WTC11 (cell line): ENCODE measurements around the gene EGFL8. TPM values are rescaled to one million over a fixed set of nuclear protein-coding genes. Genes with fewer than 3 reads are reported as not detected.

Experiments used
- ATAC-seq: fragments of 200-7000 bp; cut with Tn5 transposase; 2 replicates; pipeline ENCODE4 v1.10.0; 2021; ENCODE audit warnings: mild to moderate bottlenecking, moderate library complexity
- CTCF ChIA-PET: fragments of 300-600 bp; sonication (Branson Sonifier 250); formaldehyde crosslinking; loops from one replicate; lab custom pipeline; 2021; ENCODE audit warnings: antibody characterized with exemption; lab: Charles Lee
- POLR2A ChIA-PET: fragments of 350-600 bp; sonication (Branson Sonifier 250); formaldehyde crosslinking; loops from one replicate; lab custom pipeline; 2021; ENCODE audit warnings: antibody characterized with exemption; lab: Charles Lee
- DNase-seq: peaks from one replicate; pipeline ENCODE4 v3.0.0; 2021; ENCODE audit warnings: low spot score
- H3K27ac Mint-ChIP-seq: 2 replicates; pipeline ENCODE4 v1.8.0; 2021; ENCODE audit warnings: mixed read lengths
- H3K27me3 Mint-ChIP-seq: 2 replicates; pipeline ENCODE4 v1.8.0; 2021; ENCODE audit warnings: low read depth, mild to moderate bottlenecking, moderate library complexity, mixed read lengths
- H3K36me3 Mint-ChIP-seq: 2 replicates; pipeline ENCODE4 v1.8.0; 2021; ENCODE audit warnings: mixed read lengths
- H3K4me1 Mint-ChIP-seq: 2 replicates; pipeline ENCODE4 v1.8.0; 2022; ENCODE audit warnings: mixed read lengths
- H3K4me3 Mint-ChIP-seq: 2 replicates; pipeline ENCODE4 v1.8.0; 2021; ENCODE audit warnings: mild to moderate bottlenecking, moderate library complexity, mixed read lengths
- H3K9me3 Mint-ChIP-seq: 2 replicates; pipeline ENCODE4 v1.8.0; 2021; ENCODE audit warnings: mixed read lengths
- ETV6 ChIP-seq: sonication (generic); formaldehyde crosslinking; IDR thresholded peaks from 2 replicates; pipeline ENCODE4 v1.8.1; 2022; ENCODE audit warnings: mild to moderate bottlenecking, missing genetic modification reagents
- FOXK1 ChIP-seq: sonication (generic); formaldehyde crosslinking; IDR thresholded peaks from 2 replicates; pipeline ENCODE4 v1.8.0; 2022; ENCODE audit warnings: mild to moderate bottlenecking, moderate library complexity, missing genetic modification reagents
- IRF2 ChIP-seq: sonication (generic); formaldehyde crosslinking; IDR thresholded peaks from 2 replicates; pipeline ENCODE4 v1.8.0; 2022; ENCODE audit warnings: low read depth, missing genetic modification reagents, borderline replicate concordance
- JAZF1 ChIP-seq: fragments of 250-450 bp; sonication (Bioruptor Pico); IDR thresholded peaks from 2 replicates; pipeline ENCODE4 v1.9.0; 2021; ENCODE audit warnings: moderate library complexity, mild to moderate bottlenecking, inconsistent platforms
- NFYB ChIP-seq: sonication (generic); formaldehyde crosslinking; conservative IDR thresholded peaks from 2 replicates; pipeline ENCODE4 v1.8.0; 2022; ENCODE audit warnings: low read depth, missing genetic modification reagents
- PRRX2 ChIP-seq: fragments of 250-450 bp; sonication (Bioruptor Pico); IDR thresholded peaks from 2 replicates; pipeline ENCODE4 v1.8.0; 2021; ENCODE audit warnings: mild to moderate bottlenecking
- SMAD3 ChIP-seq: sonication (generic); formaldehyde crosslinking; IDR thresholded peaks from 2 replicates; pipeline ENCODE4 v1.8.0; 2022; ENCODE audit warnings: missing genetic modification reagents, mild to moderate bottlenecking, borderline replicate concordance
- SMAD4 ChIP-seq: sonication (generic); formaldehyde crosslinking; IDR thresholded peaks from 2 replicates; pipeline ENCODE4 v1.8.0; 2022; ENCODE audit warnings: mild to moderate bottlenecking, missing genetic modification reagents
- TEAD1 ChIP-seq: sonication (generic); formaldehyde crosslinking; IDR thresholded peaks from 2 replicates; pipeline ENCODE4 v1.8.0; 2022; ENCODE audit warnings: mild to moderate bottlenecking, missing genetic modification reagents
- TEAD4 ChIP-seq: sonication (generic); formaldehyde crosslinking; IDR thresholded peaks from 2 replicates; pipeline ENCODE4 v1.8.0; 2022; ENCODE audit warnings: mild to moderate bottlenecking, missing genetic modification reagents
- ZNF121 ChIP-seq: sonication (generic); formaldehyde crosslinking; IDR thresholded peaks from 2 replicates; pipeline ENCODE4 v1.8.0; 2023; ENCODE audit warnings: missing genetic modification reagents
- ZNF138 ChIP-seq: sonication (generic); formaldehyde crosslinking; conservative IDR thresholded peaks from 2 replicates; pipeline ENCODE4 v1.8.1; 2022; ENCODE audit warnings: mild to moderate bottlenecking, moderate library complexity, missing genetic modification reagents
- ZNF423 ChIP-seq: fragments of 250-450 bp; sonication (Bioruptor Pico); IDR thresholded peaks from 2 replicates; pipeline ENCODE4 v2.1.2; 2022; ENCODE audit warnings: mild to moderate bottlenecking, moderate library complexity
- total RNA-seq: library from RNA; stranded (reverse); gene quantifications from 3 replicates; pipeline ENCODE4 v1.2.3, GENCODE V29; 2021
- TF ChIP-seq, protein P1 (sequence below): sonication (generic); formaldehyde crosslinking; conservative IDR thresholded peaks from 2 replicates; pipeline ENCODE4 v1.8.1; 2022; ENCODE audit warnings: mild to moderate bottlenecking, missing genetic modification reagents
- TF ChIP-seq, protein P2 (sequence below): sonication (generic); formaldehyde crosslinking; IDR thresholded peaks from 2 replicates; pipeline ENCODE4 v1.8.0; 2022; ENCODE audit warnings: mild to moderate bottlenecking, missing genetic modification reagents
- TF ChIP-seq, protein P3 (sequence below): sonication (generic); formaldehyde crosslinking; IDR thresholded peaks from 2 replicates; pipeline ENCODE4 v1.8.1; 2023; ENCODE audit warnings: mild to moderate bottlenecking, missing genetic modification reagents, moderate library complexity
- TF ChIP-seq, protein P4 (sequence below): sonication (generic); formaldehyde crosslinking; IDR thresholded peaks from 2 replicates; pipeline ENCODE4 v1.8.1; 2022; ENCODE audit warnings: low read depth, missing genetic modification reagents, borderline replicate concordance
- TF ChIP-seq, protein P5 (sequence below): fragments of 250-450 bp; sonication (Bioruptor Pico); IDR thresholded peaks from 2 replicates; pipeline ENCODE4 v1.8.0; 2021; ENCODE audit warnings: mild to moderate bottlenecking
- TF ChIP-seq, protein P6 (sequence below): sonication (generic); formaldehyde crosslinking; IDR thresholded peaks from 2 replicates; pipeline ENCODE4 v1.8.1; 2022; ENCODE audit warnings: missing genetic modification reagents, borderline replicate concordance
- TF ChIP-seq, protein P7 (sequence below): sonication (generic); formaldehyde crosslinking; conservative IDR thresholded peaks from 2 replicates; pipeline ENCODE4 v1.8.1; 2023; ENCODE audit warnings: mild to moderate bottlenecking, low read depth, missing genetic modification reagents, moderate library complexity
- TF ChIP-seq, protein P8 (sequence below): sonication (generic); formaldehyde crosslinking; IDR thresholded peaks from 2 replicates; pipeline ENCODE4 v1.8.0; 2022; ENCODE audit warnings: mild to moderate bottlenecking, missing genetic modification reagents
- TF ChIP-seq, protein P9 (sequence below): sonication (generic); formaldehyde crosslinking; IDR thresholded peaks from 2 replicates; pipeline ENCODE4 v1.8.0; 2023; ENCODE audit warnings: missing genetic modification reagents
- TF ChIP-seq, protein P10 (sequence below): sonication (generic); formaldehyde crosslinking; IDR thresholded peaks from 2 replicates; pipeline ENCODE4 v1.8.1; 2022; ENCODE audit warnings: mild to moderate bottlenecking, missing genetic modification reagents, moderate library complexity, borderline replicate concordance

Gene EGFL8
- total RNA-seq, 1 experiment from 2014 or later: 17.5 TPM

DNA sequence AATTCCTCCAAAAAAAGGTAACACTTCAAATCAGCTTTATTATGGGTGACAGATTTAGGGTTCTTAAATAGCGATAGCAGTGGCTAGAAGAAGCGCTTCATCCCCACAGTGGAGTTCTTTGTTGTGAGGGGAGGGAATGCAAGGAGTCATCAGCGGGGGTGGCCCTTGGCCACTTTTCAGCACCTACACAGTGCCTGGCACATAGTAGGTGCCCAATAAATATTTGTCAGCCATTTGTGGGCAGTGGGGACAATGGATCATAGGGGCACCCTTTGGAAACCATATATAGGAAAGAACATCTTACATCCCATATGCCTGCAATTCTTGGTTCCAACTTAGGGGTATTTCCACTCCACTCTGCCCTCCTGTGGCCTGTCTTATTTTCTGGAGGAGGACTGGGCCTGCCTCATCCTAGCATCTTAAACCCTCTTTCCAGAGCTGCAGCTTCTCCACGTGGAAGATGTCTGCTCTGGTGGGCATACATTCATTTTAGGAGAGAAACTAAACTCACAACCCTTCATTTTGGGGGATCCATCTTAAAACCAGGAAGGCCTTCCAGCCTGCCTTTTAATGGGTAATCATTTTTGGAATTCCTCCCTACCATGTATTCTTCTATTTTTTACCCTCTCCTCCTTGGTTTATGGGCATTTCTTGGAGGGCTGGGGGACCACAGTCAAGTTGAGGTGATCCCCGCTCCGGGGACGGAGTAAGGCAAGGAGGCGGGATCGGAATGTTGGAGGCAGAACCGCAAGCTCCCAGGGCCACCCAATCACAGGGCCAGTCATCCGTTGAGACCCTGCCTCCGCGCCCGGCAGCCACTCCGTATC lies 30.6 kb downstream of the EGFL8 start (continued):
- TF ChIP-seq TEAD1 (CRISPR knock-in tag) (peak; percentile 29; the same call in 1 of the 2 replicates), SMAD4 (no peak)
- TF ChIP-seq, protein P1, sequence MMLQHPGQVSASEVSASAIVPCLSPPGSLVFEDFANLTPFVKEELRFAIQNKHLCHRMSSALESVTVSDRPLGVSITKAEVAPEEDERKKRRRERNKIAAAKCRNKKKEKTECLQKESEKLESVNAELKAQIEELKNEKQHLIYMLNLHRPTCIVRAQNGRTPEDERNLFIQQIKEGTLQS (CRISPR knock-in tag): no peak
- TF ChIP-seq, protein P2, sequence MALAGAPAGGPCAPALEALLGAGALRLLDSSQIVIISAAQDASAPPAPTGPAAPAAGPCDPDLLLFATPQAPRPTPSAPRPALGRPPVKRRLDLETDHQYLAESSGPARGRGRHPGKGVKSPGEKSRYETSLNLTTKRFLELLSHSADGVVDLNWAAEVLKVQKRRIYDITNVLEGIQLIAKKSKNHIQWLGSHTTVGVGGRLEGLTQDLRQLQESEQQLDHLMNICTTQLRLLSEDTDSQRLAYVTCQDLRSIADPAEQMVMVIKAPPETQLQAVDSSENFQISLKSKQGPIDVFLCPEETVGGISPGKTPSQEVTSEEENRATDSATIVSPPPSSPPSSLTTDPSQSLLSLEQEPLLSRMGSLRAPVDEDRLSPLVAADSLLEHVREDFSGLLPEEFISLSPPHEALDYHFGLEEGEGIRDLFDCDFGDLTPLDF (CRISPR knock-in tag): no peak
- TF ChIP-seq, protein P3, sequence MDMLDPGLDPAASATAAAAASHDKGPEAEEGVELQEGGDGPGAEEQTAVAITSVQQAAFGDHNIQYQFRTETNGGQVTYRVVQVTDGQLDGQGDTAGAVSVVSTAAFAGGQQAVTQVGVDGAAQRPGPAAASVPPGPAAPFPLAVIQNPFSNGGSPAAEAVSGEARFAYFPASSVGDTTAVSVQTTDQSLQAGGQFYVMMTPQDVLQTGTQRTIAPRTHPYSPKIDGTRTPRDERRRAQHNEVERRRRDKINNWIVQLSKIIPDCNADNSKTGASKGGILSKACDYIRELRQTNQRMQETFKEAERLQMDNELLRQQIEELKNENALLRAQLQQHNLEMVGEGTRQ (CRISPR knock-in tag): no peak
- TF ChIP-seq, protein P4, sequence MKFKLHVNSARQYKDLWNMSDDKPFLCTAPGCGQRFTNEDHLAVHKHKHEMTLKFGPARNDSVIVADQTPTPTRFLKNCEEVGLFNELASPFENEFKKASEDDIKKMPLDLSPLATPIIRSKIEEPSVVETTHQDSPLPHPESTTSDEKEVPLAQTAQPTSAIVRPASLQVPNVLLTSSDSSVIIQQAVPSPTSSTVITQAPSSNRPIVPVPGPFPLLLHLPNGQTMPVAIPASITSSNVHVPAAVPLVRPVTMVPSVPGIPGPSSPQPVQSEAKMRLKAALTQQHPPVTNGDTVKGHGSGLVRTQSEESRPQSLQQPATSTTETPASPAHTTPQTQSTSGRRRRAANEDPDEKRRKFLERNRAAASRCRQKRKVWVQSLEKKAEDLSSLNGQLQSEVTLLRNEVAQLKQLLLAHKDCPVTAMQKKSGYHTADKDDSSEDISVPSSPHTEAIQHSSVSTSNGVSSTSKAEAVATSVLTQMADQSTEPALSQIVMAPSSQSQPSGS: no peak

DNA sequence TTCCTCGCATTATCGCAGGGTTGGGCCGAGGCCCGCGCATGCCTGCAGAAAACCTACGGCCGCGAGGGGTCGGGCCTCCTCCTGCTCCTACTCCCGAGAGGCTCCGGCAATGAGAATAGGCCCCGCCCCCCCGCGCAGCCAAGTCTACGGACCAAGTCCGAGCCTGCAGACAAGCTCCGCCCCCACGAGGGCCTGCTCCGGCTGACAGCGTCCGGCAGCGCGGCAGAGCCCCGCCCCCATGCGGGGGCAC lies 31.2 kb downstream of the EGFL8 start:
- peaks cover 53% of the 10 kb centered on the region for H3K4me1 Mint-ChIP-seq
- no peaks in the 10 kb centered on the region for H3K36me3 Mint-ChIP-seq
- H3K27ac Mint-ChIP-seq: no peak overlapping the region; the same call in 1 of the 2 replicates
- no peaks in the 10 kb centered on the region for H3K9me3 Mint-ChIP-seq
- ATAC-seq (peak; percentile 88), DNase-seq (peak; percentile 100)
- ChIA-PET POLR2A (interaction anchor here (0.5 to 1.9 kb wide), 13 partner anchors 9 to 921 kb away, joined by 3 to 25 read pairs (median 4); partner anchors contain the start of genes AGPAT1, FKBPL, PRRT1 and RNF5), CTCF (interaction anchor here (0.6 to 1.8 kb wide), 35 partner anchors 10 to 758 kb away, joined by 3 to 30 read pairs (median 6); partner anchors contain the start of genes AGPAT1, EHMT2, FKBPL and HLA-DMA)
- peaks cover 3% of the 10 kb centered on the region; the same call in 1 of the 2 replicates for H3K27me3 Mint-ChIP-seq
- H3K4me3 Mint-ChIP-seq: peak overlapping the region; percentile 95
- TF ChIP-seq ZNF121 (CRISPR knock-in tag) (no peak), JAZF1 (no peak), TEAD4 (CRISPR knock-in tag) (no peak), SMAD4 (no peak), PRRX2 (no peak), ZNF423 (CRISPR knock-in tag) (no peak), ZNF138 (CRISPR knock-in tag) (no peak), FOXK1 (0 out of 2 replicates have a peak, but pooled peaks have one; percentile 38), NFYB (CRISPR knock-in tag) (no peak; the same call in 1 of the 2 replicates), ETV6 (no peak; the same call in 1 of the 2 replicates), IRF2 (CRISPR knock-in tag) (no peak), SMAD3 (CRISPR knock-in tag) (no peak)
- TF ChIP-seq, protein P5, sequence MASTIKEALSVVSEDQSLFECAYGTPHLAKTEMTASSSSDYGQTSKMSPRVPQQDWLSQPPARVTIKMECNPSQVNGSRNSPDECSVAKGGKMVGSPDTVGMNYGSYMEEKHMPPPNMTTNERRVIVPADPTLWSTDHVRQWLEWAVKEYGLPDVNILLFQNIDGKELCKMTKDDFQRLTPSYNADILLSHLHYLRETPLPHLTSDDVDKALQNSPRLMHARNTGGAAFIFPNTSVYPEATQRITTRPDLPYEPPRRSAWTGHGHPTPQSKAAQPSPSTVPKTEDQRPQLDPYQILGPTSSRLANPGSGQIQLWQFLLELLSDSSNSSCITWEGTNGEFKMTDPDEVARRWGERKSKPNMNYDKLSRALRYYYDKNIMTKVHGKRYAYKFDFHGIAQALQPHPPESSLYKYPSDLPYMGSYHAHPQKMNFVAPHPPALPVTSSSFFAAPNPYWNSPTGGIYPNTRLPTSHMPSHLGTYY (CRISPR knock-in tag): no peak
- TF ChIP-seq, protein P6, sequence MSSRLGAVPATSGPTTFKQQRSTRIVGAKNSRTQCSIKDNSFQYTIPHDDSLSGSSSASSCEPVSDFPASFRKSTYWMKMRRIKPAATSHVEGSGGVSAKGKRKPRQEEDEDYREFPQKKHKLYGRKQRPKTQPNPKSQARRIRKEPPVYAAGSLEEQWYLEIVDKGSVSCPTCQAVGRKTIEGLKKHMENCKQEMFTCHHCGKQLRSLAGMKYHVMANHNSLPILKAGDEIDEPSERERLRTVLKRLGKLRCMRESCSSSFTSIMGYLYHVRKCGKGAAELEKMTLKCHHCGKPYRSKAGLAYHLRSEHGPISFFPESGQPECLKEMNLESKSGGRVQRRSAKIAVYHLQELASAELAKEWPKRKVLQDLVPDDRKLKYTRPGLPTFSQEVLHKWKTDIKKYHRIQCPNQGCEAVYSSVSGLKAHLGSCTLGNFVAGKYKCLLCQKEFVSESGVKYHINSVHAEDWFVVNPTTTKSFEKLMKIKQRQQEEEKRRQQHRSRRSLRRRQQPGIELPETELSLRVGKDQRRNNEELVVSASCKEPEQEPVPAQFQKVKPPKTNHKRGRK (CRISPR knock-in tag): no peak
- TF ChIP-seq, protein P7, sequence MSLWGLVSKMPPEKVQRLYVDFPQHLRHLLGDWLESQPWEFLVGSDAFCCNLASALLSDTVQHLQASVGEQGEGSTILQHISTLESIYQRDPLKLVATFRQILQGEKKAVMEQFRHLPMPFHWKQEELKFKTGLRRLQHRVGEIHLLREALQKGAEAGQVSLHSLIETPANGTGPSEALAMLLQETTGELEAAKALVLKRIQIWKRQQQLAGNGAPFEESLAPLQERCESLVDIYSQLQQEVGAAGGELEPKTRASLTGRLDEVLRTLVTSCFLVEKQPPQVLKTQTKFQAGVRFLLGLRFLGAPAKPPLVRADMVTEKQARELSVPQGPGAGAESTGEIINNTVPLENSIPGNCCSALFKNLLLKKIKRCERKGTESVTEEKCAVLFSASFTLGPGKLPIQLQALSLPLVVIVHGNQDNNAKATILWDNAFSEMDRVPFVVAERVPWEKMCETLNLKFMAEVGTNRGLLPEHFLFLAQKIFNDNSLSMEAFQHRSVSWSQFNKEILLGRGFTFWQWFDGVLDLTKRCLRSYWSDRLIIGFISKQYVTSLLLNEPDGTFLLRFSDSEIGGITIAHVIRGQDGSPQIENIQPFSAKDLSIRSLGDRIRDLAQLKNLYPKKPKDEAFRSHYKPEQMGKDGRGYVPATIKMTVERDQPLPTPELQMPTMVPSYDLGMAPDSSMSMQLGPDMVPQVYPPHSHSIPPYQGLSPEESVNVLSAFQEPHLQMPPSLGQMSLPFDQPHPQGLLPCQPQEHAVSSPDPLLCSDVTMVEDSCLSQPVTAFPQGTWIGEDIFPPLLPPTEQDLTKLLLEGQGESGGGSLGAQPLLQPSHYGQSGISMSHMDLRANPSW (CRISPR knock-in tag): no peak
- TF ChIP-seq, protein P8, sequence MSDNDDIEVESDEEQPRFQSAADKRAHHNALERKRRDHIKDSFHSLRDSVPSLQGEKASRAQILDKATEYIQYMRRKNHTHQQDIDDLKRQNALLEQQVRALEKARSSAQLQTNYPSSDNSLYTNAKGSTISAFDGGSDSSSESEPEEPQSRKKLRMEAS (CRISPR knock-in tag): 0 out of 2 replicates have a peak, but pooled peaks have one; percentile 87
- TF ChIP-seq, protein P9, sequence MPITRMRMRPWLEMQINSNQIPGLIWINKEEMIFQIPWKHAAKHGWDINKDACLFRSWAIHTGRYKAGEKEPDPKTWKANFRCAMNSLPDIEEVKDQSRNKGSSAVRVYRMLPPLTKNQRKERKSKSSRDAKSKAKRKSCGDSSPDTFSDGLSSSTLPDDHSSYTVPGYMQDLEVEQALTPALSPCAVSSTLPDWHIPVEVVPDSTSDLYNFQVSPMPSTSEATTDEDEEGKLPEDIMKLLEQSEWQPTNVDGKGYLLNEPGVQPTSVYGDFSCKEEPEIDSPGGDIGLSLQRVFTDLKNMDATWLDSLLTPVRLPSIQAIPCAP (CRISPR knock-in tag): no peak
- TF ChIP-seq, protein P10, sequence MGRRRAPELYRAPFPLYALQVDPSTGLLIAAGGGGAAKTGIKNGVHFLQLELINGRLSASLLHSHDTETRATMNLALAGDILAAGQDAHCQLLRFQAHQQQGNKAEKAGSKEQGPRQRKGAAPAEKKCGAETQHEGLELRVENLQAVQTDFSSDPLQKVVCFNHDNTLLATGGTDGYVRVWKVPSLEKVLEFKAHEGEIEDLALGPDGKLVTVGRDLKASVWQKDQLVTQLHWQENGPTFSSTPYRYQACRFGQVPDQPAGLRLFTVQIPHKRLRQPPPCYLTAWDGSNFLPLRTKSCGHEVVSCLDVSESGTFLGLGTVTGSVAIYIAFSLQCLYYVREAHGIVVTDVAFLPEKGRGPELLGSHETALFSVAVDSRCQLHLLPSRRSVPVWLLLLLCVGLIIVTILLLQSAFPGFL: no peak; the same call in 1 of the 2 replicates
